ENCODE measurements around the gene FCHSD2.
"Not testable (repeated sequence)": the region's sequence is repeated elsewhere in the genome, so short reads cannot be mapped to it uniquely, and the experiment has no call there.

The FCHSD2 gene

GRCh38 chr11:72981971-72982685 lies 160.0 kb downstream of the FCHSD2 start:
- Mint-ChIP-seq H3K4me3 (no peak overlapping the region), H3K27ac (no peak overlapping the region), H3K4me1 (ENCODE audit: low read depth) (peaks cover 36% of the 10 kb centered on the region), H3K36me3 (ENCODE audit: low read depth) (peaks cover 58% of the 10 kb centered on the region), H3K9me3 (no peaks in the 10 kb centered on the region), H3K27me3 (no peaks in the 10 kb centered on the region)

GRCh38 chr11:72981080-72981479 lies 161.0 kb downstream of the FCHSD2 start:
- Mint-ChIP-seq H3K9me3 (peaks cover 4% of the 10 kb centered on the region), H3K4me3 (no peak overlapping the region), H3K27me3 (no peaks in the 10 kb centered on the region), H3K27ac (no peak overlapping the region), H3K36me3 (ENCODE audit: low read depth) (peaks cover 56% of the 10 kb centered on the region), H3K4me1 (ENCODE audit: low read depth) (peaks cover 37% of the 10 kb centered on the region)

DNA sequence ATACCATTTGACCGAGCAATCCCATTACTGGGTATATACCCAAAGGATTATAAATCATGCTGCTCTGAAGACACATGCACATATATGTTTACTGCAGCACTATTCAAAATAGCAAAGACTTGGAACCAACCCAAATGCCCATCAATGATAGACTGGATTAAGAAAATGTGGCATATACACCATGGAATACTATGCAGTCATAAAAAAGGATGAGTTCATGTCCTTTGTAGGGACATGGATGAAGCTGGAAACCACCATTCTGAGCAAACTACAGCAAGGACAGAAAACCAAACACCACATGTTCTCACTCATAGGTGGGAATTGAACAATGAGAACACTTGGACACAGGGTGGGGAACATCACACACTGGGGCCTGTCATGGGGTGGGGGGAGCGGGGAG lies 164.3 kb downstream of the FCHSD2 start:
- not testable (repeated sequence) for H3K27ac Mint-ChIP-seq, H3K27me3 Mint-ChIP-seq, H3K9me3 Mint-ChIP-seq, H3K4me3 Mint-ChIP-seq
- H3K36me3 Mint-ChIP-seq (ENCODE audit: low read depth): peaks cover 61% of the 10 kb centered on the region
- peaks cover 44% of the 10 kb centered on the region for H3K4me1 Mint-ChIP-seq (ENCODE audit: low read depth)

DNA sequence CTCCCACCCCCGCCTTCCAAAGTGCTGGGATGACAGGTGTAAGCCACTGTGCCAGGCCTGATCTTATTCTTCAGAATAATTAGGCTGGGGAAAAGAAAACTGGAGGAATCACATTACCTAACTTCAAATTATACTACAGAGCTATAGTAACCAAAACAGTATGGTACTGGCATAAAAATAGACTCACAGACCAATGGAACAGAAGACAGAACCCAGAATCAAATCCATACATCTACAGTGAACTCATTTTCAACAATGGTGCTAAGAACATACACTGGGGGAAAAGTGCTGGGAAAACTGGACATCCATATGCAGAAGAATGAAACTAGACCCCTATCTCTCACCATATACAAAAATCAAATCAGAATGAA lies 165.6 kb downstream of the FCHSD2 start:
- H3K27me3 Mint-ChIP-seq, H3K4me3 Mint-ChIP-seq, H3K9me3 Mint-ChIP-seq, H3K27ac Mint-ChIP-seq: not testable (repeated sequence)
- Mint-ChIP-seq H3K4me1 (ENCODE audit: low read depth) (peaks cover 46% of the 10 kb centered on the region), H3K36me3 (ENCODE audit: low read depth) (peaks cover 54% of the 10 kb centered on the region)

- Mint-ChIP-seq H3K36me3 (ENCODE audit: low read depth) (peaks cover 53% of the 10 kb centered on the region), H3K9me3 (peaks cover 4% of the 10 kb centered on the region), H3K27ac (no peak overlapping the region), H3K4me3 (no peak overlapping the region), H3K27me3 (no peaks in the 10 kb centered on the region), H3K4me1 (ENCODE audit: low read depth) (peaks cover 48% of the 10 kb centered on the region)
Observed at GRCh38 chr11:72975778-72976521, 166.2 kb downstream of the FCHSD2 start.

DNA sequence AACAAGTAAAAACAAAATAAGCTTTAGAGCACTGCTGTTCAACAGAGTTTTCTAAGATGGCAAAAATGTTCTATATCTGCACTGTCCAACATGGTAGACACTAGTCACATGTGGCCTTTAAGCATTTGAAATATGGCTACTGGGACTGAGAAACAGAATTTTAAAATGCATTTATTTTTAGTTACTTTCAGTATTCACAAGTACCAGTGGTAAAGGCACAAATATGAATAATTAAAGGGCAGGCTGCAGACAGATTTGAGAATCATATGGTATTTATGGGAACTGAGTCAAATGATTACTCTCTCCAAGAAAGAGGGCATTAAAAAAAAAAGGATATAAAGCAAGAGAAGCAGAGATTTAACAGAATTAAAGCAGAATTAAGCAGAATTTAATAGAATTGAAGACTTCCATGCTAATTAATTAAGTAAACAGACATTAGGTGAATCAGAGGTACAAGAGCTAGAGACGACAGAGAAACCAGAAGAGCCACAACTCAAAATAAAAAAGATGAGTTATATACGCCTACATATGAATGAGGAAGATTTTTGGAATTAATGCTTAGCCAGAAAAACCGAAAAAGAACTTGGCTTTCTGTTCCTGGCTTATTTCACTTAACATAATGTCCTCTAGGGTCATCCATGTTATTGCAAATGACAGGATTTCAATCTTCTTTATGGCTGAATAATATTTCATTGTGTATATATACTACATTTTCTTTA lies 167.5 kb downstream of the FCHSD2 start:
- Mint-ChIP-seq H3K4me1 (ENCODE audit: low read depth) (peaks cover 59% of the 10 kb centered on the region), H3K4me3 (no peak overlapping the region), H3K36me3 (ENCODE audit: low read depth) (peaks cover 43% of the 10 kb centered on the region), H3K9me3 (peaks cover 4% of the 10 kb centered on the region), H3K27ac (no peak overlapping the region), H3K27me3 (no peaks in the 10 kb centered on the region)

DNA sequence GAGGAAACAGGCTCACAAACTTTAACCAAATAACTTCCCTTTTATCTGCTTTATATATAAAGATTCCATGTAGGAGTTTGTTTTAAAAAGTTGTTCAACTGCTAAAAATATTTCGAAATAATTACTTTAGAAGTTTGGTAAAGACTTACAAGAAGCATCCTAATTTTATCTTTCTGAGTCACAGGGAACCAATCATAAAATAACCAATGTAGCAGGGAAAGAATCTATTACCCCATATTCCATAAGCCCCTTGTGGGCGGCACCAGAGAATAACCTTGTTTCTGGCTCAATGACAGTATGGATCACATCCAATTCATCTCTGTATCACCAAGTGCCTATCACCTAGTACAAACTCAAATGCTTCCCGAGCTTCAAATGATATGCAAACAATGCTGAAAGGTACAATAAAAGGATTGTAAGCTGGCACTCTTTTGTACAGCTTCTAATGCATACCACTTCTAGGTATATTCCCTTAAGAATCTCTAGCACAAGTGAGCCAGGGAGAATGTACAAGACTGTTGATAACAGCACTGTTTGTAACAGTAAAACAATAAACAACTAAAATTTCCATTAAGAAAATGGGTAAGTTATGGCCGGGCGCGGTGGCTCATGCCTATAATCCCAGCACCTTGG lies 169.5 kb downstream of the FCHSD2 start:
- Mint-ChIP-seq H3K9me3 (peaks cover 4% of the 10 kb centered on the region), H3K27me3 (no peaks in the 10 kb centered on the region), H3K4me1 (ENCODE audit: low read depth) (peaks cover 67% of the 10 kb centered on the region), H3K36me3 (ENCODE audit: low read depth) (peaks cover 30% of the 10 kb centered on the region), H3K27ac (no peak overlapping the region), H3K4me3 (no peak overlapping the region)

DNA sequence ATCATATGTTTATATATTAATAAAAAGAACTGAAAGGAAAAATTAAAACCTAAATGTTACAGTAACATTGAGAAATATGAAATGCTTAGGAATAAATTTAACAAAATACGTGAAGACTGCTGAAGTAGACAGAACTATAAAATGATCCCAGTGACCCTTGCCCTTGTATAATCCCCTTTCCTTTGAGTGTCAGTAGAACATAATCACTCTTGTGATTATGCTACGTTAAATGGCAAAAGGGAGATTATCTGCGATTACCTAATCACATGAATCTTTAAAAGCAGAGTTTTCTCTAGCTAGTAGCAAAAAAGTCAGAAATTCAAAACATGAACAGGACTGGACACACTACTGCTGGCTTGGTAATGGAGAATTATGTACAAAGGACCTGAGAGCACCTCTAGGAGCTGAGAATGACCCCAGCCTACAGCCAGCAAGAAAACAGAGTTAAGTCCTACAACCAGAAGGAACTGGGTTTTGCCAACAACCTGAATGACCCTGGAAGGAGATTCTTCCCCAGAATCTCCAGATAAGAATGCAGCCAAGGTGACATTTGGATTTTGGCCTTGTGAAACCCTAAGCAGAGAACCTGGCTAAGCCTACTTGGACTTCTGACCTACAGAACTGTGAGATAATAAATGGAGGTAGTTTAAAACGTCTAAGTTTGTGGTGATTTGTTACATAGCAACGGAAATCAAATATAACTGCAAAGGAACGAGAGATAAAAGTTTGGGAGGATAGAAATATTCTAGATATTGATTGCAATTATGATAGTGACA lies 170.7 kb downstream of the FCHSD2 start:
- Mint-ChIP-seq H3K4me1 (ENCODE audit: low read depth) (peaks cover 67% of the 10 kb centered on the region), H3K27me3 (no peaks in the 10 kb centered on the region), H3K9me3 (no peaks in the 10 kb centered on the region), H3K36me3 (ENCODE audit: low read depth) (peaks cover 32% of the 10 kb centered on the region), H3K4me3 (no peak overlapping the region), H3K27ac (no peak overlapping the region)

- H3K27me3 Mint-ChIP-seq: no peaks in the 10 kb centered on the region
- H3K36me3 Mint-ChIP-seq (ENCODE audit: low read depth): peaks cover 32% of the 10 kb centered on the region
- H3K4me1 Mint-ChIP-seq (ENCODE audit: low read depth): peaks cover 62% of the 10 kb centered on the region
- no peaks in the 10 kb centered on the region for H3K9me3 Mint-ChIP-seq
- H3K4me3 Mint-ChIP-seq: peak overlapping the region; percentile 40
- peak overlapping the region; percentile 73 for H3K27ac Mint-ChIP-seq
Observed at GRCh38 chr11:72970557-72971118, 171.5 kb downstream of the FCHSD2 start.

DNA sequence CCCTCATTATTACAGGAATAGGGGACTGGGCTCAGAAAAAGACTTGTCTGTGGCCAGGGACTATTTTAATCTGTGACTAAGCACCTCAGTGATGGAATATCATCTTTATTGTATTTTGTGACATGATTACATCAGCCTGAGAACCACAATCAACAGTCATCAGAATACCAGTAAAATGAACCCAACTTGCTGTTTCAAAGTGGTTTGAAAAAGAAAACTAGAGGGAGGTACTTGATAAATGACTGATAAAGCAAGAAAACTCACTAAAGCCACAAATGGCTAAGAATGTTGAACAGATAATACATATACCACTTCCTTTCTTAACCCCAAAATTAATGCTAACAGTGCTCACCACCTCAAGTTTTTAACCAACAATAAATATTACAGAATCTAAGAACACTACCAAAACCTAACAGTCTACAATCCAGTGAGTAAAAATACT lies 172.2 kb downstream of the FCHSD2 start:
- H3K4me3 Mint-ChIP-seq: peak overlapping the region; percentile 21
- H3K4me1 Mint-ChIP-seq (ENCODE audit: low read depth): peaks cover 58% of the 10 kb centered on the region

GRCh38 chr11:72968390-72968789 lies 173.7 kb downstream of the FCHSD2 start:
- peaks cover 26% of the 10 kb centered on the region for H3K36me3 Mint-ChIP-seq (ENCODE audit: low read depth)

More for the DNA sequence above, 172.2 kb downstream of the FCHSD2 start:
- no peaks in the 10 kb centered on the region for H3K27me3 Mint-ChIP-seq
- peaks cover 36% of the 10 kb centered on the region for H3K36me3 Mint-ChIP-seq (ENCODE audit: low read depth)
- H3K9me3 Mint-ChIP-seq: no peaks in the 10 kb centered on the region
- H3K27ac Mint-ChIP-seq: peak overlapping the region; percentile 67

GRCh38 chr11:72965672-72966071 lies 176.4 kb downstream of the FCHSD2 start:
- Mint-ChIP-seq H3K9me3 (no peaks in the 10 kb centered on the region), H3K27ac (no peak overlapping the region), H3K4me3 (no peak overlapping the region), H3K36me3 (ENCODE audit: low read depth) (peaks cover 24% of the 10 kb centered on the region), H3K27me3 (no peaks in the 10 kb centered on the region), H3K4me1 (ENCODE audit: low read depth) (peaks cover 34% of the 10 kb centered on the region)

More at GRCh38 chr11:72968390-72968789, 173.7 kb downstream of the FCHSD2 start:
- Mint-ChIP-seq H3K4me1 (ENCODE audit: low read depth) (peaks cover 43% of the 10 kb centered on the region), H3K4me3 (no peak overlapping the region), H3K27me3 (no peaks in the 10 kb centered on the region), H3K9me3 (no peaks in the 10 kb centered on the region), H3K27ac (no peak overlapping the region)

DNA sequence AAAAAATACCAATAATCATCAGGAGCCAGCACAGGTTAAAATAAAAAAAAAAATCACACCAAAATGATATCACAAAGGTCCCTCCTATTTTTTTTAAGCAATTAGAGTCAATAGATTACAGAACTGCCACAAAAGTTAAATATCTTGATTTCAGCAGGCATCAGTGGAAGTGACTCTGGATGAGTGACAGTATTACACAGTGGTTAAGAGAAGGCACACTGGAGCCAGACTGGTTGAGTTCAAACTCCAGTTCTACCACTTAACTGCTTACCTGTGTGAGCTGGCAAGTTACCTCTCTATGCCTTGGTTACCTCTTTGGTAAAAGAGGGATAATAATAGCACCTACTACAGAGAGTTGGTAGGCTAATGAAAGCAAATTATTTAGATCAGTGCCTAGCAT lies 179.4 kb downstream of the FCHSD2 start:
- Mint-ChIP-seq H3K27ac (no peak overlapping the region), H3K4me1 (ENCODE audit: low read depth) (peaks cover 15% of the 10 kb centered on the region), H3K27me3 (no peaks in the 10 kb centered on the region), H3K36me3 (ENCODE audit: low read depth) (peaks cover 18% of the 10 kb centered on the region), H3K4me3 (no peak overlapping the region), H3K9me3 (no peaks in the 10 kb centered on the region)

DNA sequence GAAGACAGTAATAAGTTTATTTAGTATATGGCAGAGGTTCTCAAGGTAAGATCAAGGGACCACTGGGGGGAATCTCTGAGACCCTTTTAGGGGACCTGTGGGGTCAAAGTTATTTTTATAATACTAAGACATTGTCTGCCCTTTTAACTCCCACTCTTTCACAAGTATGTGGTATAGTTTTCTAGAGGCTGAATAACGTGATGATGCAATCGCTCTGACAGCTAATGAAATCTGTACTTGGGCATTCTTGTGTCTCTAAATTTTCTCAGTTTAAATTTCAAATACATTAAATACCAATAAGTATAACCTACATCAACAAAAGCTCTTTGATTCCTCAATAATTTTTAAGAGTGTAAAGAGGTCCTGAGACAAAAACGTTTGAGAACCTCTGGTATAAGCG lies 180.0 kb downstream of the FCHSD2 start:
- Mint-ChIP-seq H3K4me3 (no peak overlapping the region), H3K36me3 (ENCODE audit: low read depth) (peaks cover 18% of the 10 kb centered on the region), H3K27me3 (no peaks in the 10 kb centered on the region), H3K27ac (no peak overlapping the region), H3K9me3 (no peaks in the 10 kb centered on the region), H3K4me1 (ENCODE audit: low read depth) (peaks cover 12% of the 10 kb centered on the region)
